Astrocyte (in vitro differentiated cells and primary cell): Measurements from ENCODE around the gene SLC37A1.

Source experiments
- EZH2 ChIP-seq: IDR thresholded peaks from 2 replicates; pipeline ENCODE4 v1.6.1; 2012; ENCODE audit warnings: mild to moderate bottlenecking, low read length, inconsistent platforms; ENCODE audit not compliant: insufficient read depth
- TF ChIP-seq, protein P1 (sequence below): IDR thresholded peaks from 2 replicates; pipeline ENCODE4 v1.5.1; 2011; ENCODE audit warnings: low read depth, mild to moderate bottlenecking, inconsistent platforms, low read length, moderate library complexity; ENCODE audit not compliant: insufficient read depth

DNA sequence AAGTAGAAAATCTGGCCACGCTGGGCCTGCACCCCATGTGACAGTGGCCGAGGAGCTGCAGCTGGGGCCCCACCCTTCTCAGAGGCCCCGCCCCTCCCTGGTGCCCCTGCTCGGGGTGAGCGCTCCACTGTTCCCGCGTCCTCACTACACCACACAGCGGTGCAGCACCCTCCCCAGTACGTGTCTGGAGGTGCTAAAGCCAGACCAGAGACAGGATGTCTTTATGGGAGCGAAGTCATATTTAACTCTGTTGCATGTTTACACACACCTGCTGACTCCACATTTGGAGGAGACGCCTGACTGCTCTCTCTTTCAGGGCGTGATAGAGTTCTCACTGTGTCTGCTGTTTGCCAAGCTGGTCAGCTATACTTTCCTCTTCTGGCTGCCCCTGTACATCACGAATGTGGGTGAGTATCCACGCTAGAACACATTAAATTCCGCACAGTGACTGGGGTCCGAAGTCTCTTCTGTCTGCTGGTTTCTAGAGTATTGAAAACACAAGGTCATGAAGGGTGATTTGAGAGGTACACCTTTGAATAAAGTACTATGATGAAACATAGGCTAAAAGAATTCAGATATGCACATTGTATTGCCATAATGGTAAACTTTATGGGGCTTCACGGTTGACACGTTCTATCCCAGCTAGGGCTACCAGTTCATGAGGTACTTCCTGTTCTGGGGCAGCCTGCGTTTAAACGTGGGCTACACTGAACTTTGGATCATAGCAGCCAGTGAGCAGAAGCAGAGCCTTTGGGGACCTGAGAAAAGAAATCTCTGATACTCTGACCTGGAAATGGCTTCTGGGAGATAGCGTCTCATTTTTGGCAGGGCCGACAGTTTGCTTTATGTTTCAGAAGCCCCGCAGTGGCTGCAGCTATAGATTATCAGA, 48.4 kb downstream of the SLC37A1 start:
- TF ChIP-seq, protein P1, sequence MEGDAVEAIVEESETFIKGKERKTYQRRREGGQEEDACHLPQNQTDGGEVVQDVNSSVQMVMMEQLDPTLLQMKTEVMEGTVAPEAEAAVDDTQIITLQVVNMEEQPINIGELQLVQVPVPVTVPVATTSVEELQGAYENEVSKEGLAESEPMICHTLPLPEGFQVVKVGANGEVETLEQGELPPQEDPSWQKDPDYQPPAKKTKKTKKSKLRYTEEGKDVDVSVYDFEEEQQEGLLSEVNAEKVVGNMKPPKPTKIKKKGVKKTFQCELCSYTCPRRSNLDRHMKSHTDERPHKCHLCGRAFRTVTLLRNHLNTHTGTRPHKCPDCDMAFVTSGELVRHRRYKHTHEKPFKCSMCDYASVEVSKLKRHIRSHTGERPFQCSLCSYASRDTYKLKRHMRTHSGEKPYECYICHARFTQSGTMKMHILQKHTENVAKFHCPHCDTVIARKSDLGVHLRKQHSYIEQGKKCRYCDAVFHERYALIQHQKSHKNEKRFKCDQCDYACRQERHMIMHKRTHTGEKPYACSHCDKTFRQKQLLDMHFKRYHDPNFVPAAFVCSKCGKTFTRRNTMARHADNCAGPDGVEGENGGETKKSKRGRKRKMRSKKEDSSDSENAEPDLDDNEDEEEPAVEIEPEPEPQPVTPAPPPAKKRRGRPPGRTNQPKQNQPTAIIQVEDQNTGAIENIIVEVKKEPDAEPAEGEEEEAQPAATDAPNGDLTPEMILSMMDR, result no peak
- TF ChIP-seq EZH2, result no peak
